ENCODE results near the gene ELOB.

ELOB gene

DNA sequence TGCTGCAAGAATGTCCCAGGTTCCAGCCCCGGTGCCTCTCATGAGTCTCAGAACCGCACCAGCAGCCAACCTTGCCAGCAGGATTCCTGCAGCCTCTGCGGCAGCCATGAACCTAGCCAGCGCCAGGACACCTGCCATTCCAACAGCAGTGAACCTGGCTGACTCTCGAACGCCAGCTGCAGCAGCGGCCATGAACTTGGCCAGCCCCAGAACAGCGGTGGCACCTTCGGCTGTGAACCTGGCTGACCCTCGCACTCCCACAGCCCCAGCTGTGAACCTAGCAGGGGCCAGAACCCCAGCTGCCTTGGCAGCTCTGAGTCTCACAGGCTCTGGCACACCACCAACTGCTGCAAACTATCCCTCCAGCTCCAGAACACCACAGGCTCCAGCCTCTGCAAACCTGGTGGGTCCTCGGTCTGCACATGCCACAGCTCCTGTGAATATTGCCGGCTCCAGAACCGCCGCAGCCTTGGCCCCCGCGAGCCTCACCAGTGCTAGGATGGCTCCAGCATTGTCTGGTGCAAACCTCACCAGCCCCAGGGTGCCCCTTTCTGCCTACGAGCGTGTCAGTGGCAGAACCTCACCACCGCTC is 9.8 kb downstream of the ELOB start:
- DNase-seq (ENCODE audit: low spot score), result no peak

DNA sequence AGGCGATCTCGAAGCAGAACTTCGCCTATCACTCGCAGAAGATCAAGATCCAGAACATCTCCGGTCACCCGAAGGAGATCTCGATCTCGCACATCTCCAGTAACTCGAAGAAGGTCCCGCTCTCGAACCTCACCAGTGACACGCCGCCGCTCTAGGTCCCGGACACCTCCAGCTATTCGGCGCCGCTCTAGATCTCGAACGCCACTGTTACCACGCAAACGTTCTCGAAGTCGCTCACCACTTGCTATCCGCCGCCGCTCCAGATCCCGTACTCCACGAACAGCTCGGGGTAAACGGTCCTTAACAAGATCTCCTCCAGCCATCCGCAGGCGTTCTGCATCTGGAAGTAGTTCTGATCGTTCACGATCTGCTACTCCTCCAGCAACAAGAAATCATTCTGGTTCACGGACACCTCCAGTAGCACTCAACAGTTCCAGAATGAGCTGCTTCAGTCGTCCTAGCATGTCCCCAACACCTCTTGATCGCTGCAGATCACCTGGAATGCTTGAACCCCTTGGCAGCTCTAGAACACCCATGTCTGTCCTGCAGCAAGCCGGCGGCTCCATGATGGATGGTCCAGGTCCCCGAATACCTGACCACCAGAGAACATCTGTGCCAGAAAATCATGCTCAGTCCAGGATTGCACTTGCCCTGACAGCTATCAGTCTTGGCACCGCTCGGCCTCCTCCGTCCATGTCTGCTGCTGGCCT is 10.5 kb downstream of the ELOB start:
- no peak for DNase-seq (ENCODE audit: low spot score)

DNA sequence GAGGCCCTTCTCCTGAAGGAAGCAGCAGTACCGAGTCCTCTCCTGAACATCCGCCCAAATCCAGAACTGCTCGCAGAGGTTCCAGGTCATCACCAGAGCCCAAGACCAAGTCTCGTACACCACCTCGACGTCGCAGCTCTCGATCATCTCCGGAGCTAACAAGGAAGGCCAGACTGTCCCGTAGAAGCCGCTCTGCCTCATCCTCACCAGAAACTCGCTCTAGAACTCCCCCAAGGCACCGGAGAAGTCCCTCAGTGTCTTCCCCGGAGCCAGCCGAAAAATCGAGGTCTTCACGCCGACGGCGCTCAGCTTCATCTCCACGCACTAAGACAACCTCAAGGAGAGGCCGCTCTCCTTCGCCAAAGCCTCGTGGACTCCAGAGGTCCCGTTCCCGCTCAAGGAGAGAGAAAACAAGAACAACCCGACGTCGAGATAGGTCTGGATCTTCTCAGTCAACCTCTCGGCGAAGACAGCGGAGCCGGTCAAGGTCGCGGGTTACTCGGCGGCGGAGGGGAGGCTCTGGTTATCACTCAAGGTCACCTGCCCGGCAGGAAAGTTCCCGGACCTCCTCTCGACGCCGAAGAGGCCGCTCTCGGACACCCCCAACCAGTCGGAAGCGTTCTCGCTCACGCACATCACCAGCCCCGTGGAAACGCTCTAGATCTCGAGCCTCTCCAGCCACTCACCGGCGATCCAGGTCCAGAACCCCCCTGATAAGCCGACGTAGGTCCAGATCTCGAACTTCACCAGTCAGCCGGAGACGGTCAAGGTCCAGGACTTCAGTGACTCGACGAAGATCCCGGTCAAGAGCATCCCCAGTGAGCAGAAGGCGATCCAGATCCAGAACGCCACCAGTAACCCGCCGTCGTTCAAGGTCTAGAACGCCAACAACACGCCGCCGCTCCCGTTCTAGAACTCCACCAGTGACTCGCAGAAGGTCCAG is 11.3 kb downstream of the ELOB start:
- no peak for DNase-seq (ENCODE audit: low spot score)

DNA sequence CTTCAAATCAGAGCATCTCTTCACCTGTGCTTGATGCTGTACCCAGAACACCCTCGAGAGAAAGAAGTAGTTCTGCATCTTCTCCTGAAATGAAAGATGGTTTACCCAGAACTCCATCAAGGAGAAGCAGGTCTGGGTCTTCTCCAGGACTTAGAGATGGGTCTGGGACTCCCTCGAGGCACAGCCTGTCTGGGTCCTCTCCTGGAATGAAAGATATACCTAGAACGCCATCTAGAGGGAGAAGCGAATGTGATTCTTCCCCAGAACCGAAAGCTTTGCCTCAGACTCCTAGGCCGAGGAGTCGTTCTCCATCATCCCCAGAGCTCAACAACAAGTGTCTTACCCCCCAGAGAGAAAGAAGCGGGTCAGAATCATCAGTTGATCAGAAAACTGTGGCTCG is 12.4 kb downstream of the ELOB start:
- no peak for DNase-seq (ENCODE audit: low spot score)

DNA sequence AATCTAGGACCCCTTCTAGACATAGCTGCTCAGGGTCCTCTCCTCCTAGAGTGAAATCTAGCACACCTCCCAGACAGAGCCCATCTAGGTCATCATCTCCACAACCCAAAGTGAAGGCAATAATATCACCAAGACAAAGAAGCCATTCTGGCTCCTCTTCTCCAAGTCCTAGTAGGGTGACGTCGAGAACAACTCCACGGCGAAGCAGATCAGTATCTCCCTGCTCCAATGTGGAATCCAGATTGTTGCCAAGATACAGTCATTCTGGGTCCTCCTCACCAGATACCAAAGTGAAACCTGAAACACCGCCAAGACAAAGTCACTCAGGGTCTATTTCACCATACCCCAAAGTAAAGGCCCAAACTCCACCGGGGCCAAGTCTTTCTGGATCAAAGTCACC is 13.9 kb downstream of the ELOB start:
- no peak for DNase-seq (ENCODE audit: low spot score)

DNA sequence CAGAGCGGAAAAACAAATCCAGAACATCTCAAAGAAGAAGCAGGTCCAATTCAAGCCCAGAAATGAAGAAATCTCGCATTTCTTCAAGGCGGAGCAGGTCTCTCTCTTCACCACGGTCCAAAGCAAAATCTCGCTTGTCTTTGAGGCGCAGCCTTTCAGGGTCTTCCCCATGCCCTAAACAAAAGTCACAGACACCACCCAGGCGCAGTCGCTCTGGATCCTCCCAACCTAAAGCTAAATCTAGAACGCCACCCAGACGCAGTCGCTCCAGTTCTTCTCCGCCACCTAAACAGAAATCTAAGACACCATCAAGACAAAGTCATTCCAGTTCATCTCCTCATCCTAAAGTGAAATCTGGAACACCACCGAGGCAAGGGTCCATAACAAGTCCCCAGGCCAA is 14.4 kb downstream of the ELOB start:
- no peak for DNase-seq (ENCODE audit: low spot score)

DNA sequence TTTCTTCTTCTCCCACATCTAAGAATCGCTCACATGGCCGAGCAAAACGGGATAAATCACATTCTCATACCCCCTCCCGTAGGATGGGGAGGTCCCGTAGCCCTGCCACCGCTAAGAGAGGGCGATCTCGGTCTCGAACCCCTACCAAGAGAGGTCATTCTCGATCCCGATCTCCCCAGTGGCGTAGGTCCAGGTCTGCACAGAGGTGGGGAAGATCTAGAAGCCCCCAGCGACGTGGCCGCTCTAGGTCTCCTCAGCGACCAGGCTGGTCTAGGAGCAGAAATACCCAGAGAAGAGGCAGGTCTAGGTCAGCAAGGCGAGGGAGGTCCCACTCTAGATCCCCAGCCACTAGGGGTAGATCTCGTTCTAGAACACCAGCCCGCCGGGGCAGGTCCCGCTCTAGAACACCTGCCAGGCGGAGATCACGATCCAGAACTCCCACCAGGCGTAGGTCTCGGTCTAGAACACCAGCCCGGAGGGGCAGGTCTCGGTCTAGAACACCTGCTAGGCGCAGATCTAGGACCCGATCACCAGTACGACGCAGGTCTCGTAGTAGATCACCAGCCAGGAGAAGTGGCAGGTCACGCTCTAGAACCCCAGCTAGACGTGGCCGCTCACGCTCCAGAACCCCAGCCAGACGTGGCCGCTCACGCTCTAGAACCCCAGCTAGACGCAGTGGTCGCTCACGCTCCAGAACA is 15.0 kb downstream of the ELOB start:
- DNase-seq (ENCODE audit: low spot score), result no peak

DNA sequence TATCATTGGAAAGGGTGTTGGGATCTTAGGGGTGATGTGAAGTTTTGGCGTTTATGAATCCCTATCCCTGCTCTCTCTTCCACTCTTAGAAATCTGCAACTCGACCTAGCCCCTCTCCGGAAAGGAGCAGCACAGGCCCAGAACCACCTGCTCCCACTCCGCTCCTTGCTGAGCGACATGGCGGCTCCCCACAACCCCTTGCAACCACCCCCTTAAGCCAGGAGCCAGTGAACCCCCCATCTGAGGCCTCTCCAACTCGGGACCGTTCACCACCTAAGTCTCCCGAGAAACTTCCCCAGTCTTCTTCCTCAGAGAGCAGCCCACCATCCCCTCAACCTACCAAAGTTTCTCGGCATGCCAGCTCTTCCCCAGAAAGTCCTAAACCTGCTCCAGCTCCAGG is 15.6 kb downstream of the ELOB start:
- DNase-seq (ENCODE audit: low spot score), result no peak

DNA sequence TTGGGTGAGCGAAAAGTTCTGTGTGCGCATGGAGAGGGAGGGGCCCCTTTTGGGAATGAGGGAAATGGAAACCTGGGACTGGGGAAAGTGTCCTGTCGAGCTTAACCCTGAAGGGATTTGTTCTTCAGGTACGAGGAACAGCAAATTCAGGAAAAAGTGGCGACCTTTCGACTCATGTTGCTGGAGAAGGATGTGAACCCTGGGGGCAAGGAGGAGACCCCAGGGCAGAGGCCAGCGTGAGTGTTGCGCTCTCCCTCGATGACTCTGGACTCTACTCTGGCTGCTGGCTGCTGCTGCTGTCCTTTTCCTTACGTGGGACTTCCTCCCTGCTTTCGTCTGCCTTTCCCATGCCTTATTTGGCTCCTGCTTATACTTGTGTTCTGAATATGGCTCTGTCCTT is 19.7 kb downstream of the ELOB start:
- DNase-seq (ENCODE audit: low spot score), result no peak

DNA sequence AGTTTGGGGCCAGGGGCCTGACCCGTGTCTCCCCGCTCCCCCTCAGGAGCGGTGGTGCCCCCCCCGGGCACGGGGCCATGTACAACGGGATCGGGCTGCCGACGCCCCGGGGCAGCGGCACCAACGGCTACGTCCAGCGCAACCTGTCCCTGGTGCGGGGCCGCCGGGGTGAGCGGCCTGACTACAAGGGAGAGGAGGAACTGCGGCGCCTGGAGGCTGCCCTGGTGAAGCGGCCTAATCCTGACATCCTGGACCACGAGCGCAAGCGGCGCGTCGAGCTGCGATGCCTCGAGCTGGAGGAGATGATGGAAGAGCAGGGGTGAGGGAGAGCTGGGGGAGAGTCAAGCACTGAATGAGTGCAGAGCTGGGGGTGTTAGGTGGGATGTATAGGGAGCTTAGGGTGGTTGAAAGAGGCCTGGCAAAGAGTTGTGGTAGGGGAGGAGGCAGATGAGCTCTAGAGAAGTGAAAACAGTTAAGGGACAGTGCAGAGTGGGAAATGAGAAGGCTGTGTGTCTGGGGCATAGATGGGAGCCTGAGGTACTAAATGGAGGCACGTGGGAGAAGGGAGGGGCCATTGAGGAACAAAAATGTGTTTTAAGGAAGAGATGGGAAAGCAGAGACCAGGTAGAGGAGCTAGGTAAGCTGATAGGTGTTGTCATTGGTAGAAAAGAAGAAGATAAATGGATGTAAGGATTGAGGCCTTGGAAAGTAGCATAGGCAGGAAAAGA is 20.6 kb downstream of the ELOB start:
- no peak for DNase-seq (ENCODE audit: low spot score)

DNA sequence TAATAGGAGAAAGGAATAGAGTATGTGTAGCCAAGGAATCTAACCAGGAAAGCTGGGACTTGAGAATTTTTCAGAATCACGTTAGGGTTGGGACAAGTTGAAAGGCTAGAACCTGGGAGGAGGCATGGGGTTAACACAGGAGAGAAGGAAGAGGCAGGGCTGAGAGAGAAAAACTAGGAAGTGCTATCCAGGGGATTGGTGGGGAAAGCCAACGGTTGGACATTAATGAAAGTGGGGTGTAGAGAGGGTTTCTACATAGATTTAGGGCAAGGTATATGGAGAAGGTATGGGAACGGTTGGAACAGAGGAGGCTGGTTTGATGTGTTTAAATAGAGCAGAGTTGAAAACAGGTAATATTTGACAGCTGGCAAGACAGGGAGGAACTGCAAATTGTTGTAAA is 21.9 kb downstream of the ELOB start:
- no peak for DNase-seq (ENCODE audit: low spot score)

DNA sequence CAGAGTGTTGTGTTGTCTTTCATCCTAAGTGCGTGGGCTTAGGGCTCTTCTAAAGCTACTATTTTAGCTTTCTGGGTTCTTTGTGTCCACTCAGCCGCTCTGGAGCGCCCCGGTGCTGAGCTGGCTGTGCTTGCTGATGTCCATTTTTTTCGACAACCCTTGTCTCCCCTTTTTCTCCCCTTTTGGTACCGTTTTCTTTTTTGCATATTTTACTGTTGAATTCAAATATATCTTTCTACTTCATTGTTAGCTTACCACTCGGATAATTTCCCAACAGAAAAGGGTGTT is 23.4 kb downstream of the ELOB start:
- DNase-seq (ENCODE audit: low spot score), result no peak

DNA sequence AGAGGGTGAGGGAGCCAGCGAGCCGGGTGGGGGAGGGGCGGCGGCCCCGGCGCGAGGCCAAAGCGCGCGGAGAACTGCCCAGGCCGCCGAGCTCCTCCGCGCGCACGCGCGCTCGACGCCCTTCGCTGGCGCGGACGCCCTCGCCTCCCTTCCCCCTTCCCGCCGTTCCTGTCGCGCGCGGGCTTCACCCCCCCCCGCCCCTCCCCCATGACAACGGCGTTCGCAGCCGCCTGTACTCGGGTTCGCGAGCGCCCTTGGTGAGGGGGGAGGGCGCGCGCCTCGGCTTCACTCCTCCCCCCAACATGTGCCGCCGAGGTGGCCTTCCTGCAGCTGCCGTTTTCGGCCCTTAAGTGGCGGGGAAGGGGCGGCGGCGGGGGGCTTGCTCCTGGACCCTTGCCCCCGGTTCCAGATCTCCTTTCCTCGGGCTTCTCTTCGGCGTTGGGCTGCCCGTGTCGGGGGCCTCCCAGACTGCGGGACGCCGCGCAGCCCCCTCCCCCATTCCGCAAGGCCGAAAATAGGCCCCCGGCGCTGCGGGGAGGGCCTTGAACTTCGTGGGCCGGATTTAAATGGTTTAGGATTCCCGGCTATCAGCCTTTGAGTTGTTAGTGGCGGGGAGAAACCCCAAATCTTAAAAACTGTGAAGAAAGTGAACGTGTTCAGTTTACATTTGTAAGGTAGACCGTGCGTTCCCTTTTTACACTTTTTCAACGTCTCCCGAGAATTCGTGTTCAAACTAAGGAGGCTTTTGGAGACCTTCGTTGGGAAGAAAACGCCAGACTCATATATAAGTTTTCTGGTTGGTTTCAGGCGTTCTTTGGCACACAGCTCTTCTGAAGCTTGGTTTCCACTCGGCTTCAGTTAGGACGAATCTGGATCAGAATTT is 24.0 kb downstream of the ELOB start:
- peak; percentile 66 for DNase-seq (ENCODE audit: low spot score)

DNA sequence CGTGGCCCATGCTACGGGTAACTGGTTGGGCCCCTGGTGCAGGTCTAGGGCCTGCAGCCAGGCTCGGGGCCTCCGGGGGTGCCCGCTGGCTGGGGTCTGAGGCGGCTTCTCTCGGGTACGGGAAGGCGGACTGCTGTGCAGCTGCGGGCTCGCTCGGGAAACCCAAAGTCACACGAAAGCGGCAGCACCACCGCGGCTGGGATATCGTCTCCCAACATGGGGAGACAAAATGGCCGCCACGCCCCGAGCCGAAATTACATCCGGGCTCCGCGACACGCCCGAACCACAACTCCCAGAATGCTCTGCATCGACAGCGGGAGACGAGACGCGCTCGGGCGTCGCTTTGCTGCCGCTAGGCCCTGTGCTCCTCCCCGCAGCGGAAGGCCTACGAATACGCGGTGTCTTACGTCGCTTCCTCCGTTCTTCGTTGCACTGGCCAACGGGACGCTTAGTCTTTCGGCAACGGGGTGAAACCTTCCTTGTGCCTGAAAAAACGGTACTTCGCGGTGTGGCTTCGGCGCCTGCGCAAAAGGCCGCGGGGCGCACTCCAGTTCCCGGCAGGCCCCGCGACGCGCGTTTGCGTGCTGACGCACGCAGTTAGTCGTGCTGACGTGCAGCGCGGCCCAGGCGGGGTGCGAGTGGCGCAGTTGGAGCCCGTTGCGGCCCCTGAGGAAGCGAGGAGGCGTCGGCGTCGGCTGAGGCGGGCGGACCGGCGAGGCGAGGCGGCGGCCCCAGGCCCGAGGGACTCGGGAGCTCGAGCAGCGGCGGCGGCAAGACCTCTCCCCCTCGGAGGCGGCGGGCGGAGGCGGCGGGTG is 24.8 kb downstream of the ELOB start, which contains the start of gene SRRM2:
SRRM2 (plus strand) TSS at position 604 of the 815 bp plus-strand sequence. CDS start 3,727 bp downstream, outside the sequence.
- peak; percentile 90 for DNase-seq (ENCODE audit: low spot score)

DNA sequence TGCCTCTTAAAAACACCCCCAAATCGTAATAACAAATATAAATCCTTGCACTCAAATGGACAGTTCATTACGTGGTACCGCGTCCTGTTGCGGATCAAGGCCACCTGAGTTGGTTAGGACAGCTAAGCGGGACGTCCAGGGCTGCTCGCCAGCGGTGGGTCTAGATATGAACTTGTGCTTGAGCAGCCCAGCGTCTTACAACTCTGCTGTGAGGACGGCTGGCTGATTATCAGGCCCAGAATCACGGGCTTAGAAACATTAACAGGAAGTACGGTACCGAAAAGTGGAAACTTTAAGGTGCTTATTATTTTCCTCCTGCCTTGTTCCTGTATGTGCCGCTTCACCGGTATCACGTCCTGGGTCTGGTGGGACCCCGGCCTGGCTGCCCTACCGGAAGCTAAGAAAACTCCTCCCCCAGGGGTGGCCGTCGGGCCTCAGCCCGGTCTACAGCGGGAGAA is 25.5 kb downstream of the ELOB start:
- DNase-seq (ENCODE audit: low spot score), result no peak

DNA sequence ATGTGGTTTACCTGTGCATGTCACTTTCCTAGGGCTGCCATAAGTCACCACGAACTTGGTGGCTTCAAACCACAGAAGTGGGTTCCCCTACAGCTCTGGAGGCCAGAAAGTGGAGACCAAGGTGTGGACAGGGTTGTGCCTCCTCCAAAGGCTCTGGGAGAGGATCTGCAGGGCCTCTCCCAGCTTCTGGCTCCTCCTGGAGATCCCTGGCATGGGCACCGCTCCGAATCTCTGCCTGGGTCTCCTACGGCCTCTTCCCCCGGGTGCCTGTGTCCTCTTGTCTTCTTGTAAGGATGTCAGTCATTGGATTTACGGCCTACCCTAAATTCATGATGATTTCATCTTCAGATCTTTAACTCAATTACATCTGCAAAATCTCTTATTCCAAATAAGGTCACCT is 27.1 kb downstream of the ELOB start:
- no peak for DNase-seq (ENCODE audit: low spot score)

DNA sequence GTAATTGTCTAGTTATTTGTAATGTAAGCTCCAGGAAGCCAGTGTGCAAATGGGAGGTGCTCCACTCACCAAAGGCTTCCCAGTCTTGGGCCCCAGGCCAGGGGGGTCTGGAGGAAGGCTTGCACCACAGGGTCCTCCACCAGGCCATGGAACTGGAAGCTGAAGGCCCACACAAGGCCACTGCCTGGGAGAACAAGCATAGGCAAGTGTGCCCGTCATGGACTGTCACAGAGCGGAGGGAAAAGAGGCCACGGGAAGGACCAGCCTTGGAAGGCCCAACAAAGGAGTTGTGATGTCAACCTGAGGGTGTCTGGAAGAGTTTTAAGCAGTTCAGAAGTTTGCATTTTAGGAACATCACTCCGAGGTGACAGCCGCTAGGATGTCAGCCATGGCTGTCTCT is 27.6 kb downstream of the ELOB start:
- DNase-seq (ENCODE audit: low spot score), result no peak

DNA sequence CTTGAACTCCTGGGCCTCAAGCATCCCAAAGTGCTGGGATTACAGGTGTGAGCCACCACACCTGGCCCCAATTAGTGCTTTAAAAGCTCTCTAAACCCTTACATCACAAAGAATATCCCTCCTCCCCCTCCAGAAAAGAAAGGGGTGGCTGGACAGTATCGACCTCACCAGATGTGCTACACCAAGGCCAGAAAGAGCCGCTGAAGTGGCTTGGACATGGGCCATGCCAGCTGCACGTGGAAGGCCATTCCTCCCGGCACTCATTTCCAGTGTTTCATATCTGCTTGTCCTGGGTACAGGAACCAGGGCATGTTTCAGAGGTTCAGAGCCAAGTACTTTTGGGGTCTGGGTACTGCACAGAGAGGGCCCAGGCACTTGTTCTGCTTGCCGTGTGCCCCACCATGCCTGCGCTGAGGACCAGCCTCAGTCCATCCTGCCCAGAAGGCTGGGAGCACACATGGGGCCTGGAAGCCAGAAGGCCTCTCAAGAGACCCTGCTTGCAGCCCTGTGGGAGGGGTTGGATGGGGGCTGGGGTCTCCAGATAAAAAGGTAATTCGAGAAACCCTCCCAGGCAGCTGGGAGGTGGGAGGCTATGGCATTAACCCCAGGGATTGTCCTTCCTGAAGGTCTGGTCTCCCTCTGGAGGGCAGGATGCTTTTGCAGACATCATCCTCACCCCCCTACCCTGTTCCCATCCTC is 28.2 kb downstream of the ELOB start:
- DNase-seq (ENCODE audit: low spot score), result no peak

DNA sequence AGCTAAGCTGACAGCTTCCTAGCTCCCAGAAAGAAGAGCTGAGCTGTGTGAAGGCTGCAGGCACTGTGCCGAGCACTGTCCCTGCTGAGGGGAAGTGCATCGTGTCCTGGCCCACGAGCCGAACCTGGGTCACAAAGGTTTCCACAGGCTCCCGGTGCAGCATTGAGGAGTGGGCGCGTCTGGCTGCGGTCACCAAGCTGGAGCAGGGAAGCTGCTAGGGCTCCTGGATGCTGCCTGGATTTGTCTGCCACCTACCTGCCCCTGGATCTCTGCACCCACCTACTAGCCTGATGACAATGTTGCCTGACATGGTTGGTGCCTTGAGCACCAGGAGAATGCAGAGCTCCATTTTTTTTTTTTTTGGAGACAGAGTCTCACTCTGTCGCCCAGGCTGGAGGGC is 31.1 kb downstream of the ELOB start:
- no peak for DNase-seq (ENCODE audit: low spot score)
